DMS79 treated with DMSO at 0.1 percent for 48 hours (cell line): ENCODE measurements around the gene AICDA.
"Not testable (repeated sequence)": the region's sequence is repeated elsewhere in the genome, so short reads cannot be mapped to it uniquely, and the experiment has no call there.

ENCODE experiments used
- DNase-seq: peaks from one replicate; lab custom pipeline; 2025; lab: John Stamatoyannopoulos, UW

The AICDA gene

GRCh38 chr12:8609061-8609570 lies 3.5 kb downstream of the AICDA start:
- no peak for DNase-seq

DNA sequence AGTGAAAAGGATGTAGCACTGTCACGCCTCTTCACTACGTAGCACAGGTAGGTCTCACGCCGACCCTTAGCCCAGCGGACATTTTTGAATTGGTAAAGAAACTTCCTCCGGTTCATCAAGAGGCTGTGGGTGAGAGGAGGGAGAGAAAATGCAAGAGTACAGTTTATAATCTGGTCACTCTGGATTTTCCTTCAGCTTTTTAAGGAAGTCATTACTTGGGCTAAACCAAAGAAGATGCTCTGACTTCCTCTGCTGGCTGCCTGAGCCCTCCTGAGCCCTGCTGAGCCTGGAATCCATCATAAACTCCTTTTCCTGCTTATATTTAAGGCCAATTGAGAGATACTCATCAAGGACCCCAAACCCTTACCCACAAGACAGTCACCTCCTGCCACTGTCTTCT lies 5.8 kb downstream of the AICDA start:
- DNase-seq: no peak

- DNase-seq: no peak
These were observed 7.6 kb downstream of the AICDA start for GRCh38 chr12:8605057-8605456.

DNA sequence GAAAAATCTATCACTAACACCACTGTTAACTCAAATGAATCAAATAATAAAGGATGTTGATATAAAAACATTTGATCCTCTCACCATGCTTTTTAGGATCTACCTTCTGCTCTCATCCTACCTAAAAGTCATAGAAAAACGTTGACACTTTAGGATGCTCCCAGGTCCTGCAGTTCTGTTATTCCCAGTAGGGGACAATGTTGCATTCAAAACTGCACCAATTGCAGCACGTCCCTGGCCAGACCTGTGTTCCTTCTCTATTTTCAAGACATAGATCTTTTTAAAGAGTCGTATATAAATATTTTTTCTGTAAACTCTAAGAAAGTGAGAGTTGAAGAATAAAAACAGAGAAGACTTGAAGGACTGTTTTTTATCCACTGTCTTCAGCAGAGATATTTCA lies 8.8 kb downstream of the AICDA start:
- DNase-seq: no peak

DNA sequence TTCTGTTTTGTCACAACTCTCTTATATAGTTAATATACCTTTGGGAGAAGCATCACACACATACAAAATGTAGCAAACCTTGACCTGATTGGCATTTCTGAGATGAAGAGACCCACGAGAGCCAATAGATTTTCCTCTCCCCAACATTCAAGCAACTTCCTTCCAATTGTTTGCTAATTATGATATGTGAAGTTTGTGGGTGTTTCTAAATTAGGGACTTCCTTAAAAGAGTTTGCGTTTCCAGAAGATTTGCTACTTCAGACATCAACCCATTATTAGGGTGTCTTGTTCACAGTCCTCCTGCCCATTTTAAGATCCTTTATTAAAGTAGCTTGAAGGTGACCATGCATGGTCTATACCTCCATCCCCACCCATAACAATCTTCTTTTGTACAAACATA lies 9.4 kb downstream of the AICDA start:
- no peak for DNase-seq

- no peak for DNase-seq
These were observed 16.1 kb downstream of the AICDA start for GRCh38 chr12:8596561-8596960.

DNA sequence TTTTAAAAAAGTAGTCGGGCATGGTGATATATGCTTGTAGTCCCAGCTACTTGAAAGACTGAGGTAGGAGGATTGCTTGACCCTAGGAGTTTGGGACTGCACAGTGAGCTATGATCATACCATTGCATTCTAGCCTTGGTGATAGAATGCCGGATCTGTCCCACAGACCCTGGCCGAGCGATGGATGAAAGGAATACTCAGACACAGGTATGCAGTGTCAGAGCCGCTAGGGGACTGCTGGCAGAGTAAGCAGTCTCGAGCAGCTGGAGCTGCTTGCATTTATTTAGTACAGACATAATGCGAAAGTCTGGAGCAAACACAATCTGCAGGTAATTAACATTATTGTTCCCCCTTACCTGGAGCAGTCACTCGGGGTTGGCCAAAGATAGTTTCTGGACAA lies 18.6 kb downstream of the AICDA start:
- DNase-seq: no peak

DNA sequence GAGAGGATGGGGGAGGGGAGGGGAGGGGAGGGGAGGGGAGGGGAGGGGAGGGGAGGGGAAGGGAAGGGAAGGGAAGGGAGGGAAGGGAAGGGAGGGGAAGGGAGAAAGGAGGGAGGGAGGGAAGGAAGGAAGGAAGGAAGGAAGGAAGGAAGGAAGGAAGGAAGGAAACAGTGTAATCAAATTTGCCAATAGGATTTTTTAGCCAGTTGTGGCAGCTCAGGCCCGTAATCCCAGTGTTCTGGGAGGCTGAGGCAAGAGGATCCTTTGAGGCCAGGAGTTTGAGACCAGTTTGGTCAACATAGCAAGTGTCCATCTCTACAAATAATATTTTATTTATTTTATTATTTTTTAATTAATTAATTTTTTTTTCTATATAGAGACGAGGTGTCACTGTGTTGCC lies 19.4 kb downstream of the AICDA start:
- DNase-seq: no peak

GRCh38 chr12:8590842-8591545 lies 21.7 kb downstream of the AICDA start:
- no peak for DNase-seq

DNA sequence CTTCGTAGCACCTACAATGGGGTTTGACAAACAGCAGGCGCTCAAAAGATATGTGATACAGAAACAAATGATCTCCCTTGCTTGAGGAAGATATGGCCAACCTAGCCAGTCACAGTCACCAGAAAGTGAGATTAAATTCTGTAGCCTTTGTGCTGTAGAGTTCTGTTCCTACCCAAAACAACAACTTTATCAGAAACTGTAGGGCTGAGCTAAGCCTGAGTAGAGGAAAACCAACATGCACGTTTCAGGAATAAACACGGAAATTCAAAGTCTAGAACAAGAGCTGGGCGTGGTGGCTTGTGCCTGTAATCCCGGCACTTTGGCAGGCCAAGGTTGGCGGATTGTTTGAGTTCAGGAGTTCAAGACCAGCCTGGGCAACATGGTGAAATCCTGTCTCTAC lies 23.0 kb downstream of the AICDA start:
- DNase-seq: no peak

DNA sequence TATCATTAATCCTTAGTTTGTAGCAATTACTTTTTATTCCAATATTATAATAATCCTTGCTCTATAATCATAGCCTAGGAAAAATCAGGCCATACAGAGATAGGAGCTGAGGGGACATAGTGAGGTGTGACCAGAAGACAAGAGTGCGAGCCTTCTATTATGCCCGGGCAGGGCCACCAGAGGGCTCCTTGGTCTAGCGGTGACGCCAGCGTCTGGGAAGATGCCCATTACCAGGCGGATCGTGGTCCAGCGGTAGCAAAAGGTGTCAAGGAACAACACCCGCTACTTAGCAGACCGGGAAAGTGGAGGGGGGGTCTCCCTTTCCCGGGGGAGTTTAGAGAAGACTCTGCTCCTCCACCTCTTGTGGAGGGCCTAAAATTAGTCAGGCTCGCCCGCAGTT lies 28.2 kb downstream of the AICDA start:
- not testable (repeated sequence) for DNase-seq

DNA sequence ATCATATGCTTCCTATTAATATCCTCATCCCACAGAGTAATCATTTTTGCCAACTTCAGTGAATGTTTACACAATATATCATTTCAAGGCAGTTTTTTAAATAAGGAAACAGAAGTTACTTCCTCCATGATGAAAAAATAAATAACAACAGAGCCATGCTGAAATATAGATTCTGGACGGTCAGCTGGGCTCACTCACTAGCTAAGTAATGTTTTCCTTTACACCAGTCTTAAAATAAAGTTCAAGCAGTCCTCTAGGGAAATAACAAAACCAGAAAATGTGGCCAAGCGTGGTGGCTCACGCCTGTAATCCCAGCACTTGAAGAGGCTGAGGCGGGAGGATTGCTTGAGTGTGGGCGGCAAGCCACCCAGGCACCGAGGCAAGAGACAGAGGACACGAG lies 28.7 kb downstream of the AICDA start:
- DNase-seq: no peak

DNA sequence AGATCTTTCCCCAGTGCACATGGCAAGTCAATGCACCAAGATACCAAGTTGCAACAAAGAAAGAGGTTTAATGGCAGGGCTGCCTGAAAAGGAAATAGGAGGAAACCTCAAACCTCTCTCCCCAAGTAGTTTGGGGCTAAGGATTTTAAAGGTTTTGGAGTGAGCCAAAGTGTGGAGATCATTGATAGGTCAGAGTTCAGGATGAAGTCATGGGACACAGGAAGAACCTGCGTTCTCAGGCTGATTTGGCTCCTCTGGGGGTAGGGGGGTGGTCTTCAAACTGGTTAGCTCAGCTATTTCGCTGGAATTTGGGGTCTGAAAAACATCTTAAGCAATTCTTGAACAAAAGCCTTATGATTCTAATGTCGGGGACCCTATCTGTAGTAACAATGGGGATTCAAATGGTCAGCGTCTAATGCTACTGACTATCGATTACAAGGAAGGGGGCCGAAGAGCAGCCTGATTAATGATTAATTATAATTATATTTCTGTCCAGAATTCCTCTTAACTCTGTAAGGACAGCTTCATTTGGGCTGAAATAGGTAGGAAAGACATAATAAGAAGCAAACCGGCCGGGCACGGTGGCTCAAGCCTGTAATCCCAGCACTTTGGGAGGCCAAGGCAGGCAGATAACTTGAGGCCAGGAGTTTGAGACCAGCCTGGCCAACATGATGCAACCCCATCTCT lies 31.4 kb downstream of the AICDA start:
- no peak for DNase-seq

DNA sequence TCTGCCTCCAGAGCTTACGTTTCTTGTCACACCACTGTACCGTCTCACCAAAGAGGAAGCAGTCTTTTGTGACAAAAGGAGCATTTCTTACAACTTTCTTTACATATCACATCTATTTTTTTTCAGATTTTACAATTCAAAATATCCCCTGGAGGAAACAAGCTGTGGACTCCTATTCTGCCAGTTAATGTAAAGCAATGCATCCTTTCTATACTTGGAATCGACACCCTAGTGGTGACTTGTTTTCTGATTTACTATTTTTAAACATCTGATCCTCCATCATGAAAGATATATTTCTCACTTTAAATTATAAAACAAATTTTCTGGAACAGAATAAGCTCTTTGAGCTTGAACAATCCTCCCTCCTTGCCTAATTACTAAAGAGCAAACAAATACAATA lies 34.8 kb downstream of the AICDA start:
- DNase-seq: no peak

- DNase-seq: no peak
These were observed 40.2 kb downstream of the AICDA start for GRCh38 chr12:8572507-8572906.

DNA sequence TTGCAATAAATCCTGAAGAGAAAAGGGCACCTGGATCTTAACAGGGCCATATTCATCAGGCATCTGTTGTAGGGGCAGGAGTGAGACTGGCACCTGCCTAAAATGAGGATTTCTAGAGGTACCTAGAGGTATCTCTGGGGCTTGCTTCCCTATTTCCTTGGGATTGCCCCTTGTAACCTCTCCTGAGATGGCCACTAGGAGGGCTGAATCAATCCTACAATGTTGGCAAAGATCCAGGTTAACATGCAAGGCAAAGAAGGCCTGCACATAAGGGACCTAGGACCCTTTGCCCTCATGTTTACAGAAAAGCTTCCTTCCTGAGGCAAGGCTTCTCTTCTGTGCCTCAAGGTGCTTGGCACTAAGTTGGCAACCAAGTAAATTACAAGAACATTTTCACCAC lies 46.1 kb downstream of the AICDA start:
- no peak for DNase-seq

- DNase-seq: not testable (repeated sequence)
These were observed 46.6 kb downstream of the AICDA start for GRCh38 chr12:8566052-8566451.

- DNase-seq: no peak
These were observed 48.0 kb downstream of the AICDA start for GRCh38 chr12:8564656-8565055.

GRCh38 chr12:8563356-8563755 lies 49.3 kb downstream of the AICDA start:
- DNase-seq: no peak

DNA sequence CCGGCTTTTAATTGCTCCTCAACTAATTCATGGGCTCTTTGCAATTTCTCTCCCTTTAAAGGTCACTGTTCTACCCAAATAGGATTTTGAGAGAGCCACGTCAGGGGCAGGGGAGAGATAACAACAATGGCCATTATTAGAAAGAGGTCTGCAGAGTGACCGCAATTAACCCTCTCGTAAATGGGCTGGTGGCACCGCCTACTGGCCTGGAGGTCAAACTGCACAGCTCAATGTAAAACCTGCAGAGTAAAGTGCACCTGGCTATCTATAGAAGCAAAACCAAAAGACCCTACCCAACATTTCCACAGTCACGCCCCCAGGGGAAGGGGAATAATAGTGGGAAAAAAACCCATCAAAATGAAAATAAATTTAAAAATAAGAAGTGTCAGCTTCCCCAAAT lies 50.3 kb downstream of the AICDA start:
- DNase-seq: no peak

DNA sequence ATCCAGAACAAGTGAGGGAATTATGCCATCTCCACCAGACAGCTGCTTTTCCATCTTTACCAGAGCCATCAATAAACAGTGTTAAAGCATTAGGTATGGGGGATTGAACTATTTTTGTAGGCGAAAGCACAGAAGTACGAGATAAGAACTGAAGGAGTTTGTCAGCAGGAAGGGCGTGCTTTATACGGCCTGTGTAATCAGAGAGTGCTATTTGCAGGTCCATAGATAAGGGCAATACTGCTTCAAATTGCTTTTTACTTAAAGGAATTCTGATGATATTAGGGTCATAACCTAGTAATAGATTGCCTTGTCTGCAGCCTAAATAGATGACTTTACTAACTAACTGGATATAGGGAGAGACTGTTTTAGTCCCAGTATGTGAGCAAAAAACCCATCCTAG lies 51.6 kb downstream of the AICDA start:
- DNase-seq: no peak

DNA sequence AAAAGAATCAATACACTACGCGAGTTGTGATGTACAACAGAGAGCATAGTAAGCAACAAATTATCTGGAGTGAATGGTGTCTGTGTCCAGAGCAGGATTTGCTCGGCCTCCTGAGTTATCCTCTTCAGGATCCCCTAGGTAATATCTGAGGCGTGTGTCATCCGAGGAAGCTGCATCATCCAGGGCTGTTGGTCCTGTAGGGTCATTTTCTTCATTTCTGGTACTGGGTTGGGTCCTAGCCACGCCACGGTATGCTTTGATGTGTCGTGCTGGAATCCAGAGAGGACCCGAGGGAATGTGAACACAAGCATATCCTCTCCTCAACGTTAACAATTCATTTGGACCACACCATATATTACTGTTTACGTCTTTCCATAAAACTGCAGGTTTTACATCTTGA lies 53.0 kb downstream of the AICDA start:
- no peak for DNase-seq

- no peak for DNase-seq
These were observed 56.0 kb downstream of the AICDA start for GRCh38 chr12:8556531-8557097.
